Activated CD4-positive, alpha-beta T cell treated with anti-CD3 and anti-CD28 coated beads for 36 hours (primary cell): ENCODE data around the gene CERK. TPM values are rescaled to one million over a fixed set of nuclear protein-coding genes. Genes with fewer than 3 reads are reported as not detected.
A peak's percentile ranks its signal among the peaks of the same experiment; 100 is the strongest.

Experiments used
- ATAC-seq: fragments of 200-7000 bp; cut with Tn5 transposase; one replicate; pipeline ENCODE4 v1.10.0; 2021; ENCODE audit warnings: mild to moderate bottlenecking, moderate library complexity
- CTCF ChIA-PET: fragments of 350-600 bp; sonication (Branson Sonifier 250); formaldehyde crosslinking; loops from one replicate; lab custom pipeline; 2021; ENCODE audit warnings: antibody characterized with exemption; lab: Charles Lee
- POLR2A ChIA-PET: fragments of 350-600 bp; sonication (Branson Sonifier 250); formaldehyde crosslinking; loops from one replicate; lab custom pipeline; 2021; ENCODE audit warnings: antibody characterized with exemption, inconsistent platforms; lab: Charles Lee
- DNase-seq: peaks from one replicate; pipeline ENCODE4 v3.0.0-alpha.2; 2020
- H3K27ac Mint-ChIP-seq: one replicate; pipeline ENCODE4 v1.8.0; 2021; ENCODE audit warnings: mixed read lengths
- H3K27me3 Mint-ChIP-seq: one replicate; pipeline ENCODE4 v1.8.0; 2021; ENCODE audit warnings: mixed read lengths
- H3K36me3 Mint-ChIP-seq: one replicate; pipeline ENCODE4 v1.8.0; 2021; ENCODE audit warnings: low read depth, mixed read lengths
- H3K4me1 Mint-ChIP-seq: one replicate; pipeline ENCODE4 v1.8.0; 2021; ENCODE audit warnings: mixed read lengths
- H3K4me3 Mint-ChIP-seq: one replicate; pipeline ENCODE4 v1.8.0; 2021; ENCODE audit warnings: mild to moderate bottlenecking, moderate library complexity, mixed read lengths
- H3K9me3 Mint-ChIP-seq: one replicate; pipeline ENCODE4 v1.8.0; 2021; ENCODE audit warnings: low read depth, mixed read lengths
- intact Hi-C, 2 experiments: fragments of 100-400 bp; cut with DNase I in 1 of 2; cut with micrococcal nuclease in 1 of 2; formaldehyde crosslinking; loops; one replicate each; pipeline versions ENCODE4 v1.14.2 to v1.15.1; 2022 to 2024; cut with DNase I, micrococcal nuclease
- total RNA-seq, 2 experiments: library from RNA; stranded (reverse); gene quantifications; one replicate each; pipeline ENCODE4 v1.2.3, GENCODE V29; 2021

CERK gene
- total RNA-seq, 2 experiments from 2014 or later = 27.0 to 32.8 TPM

GRCh38 chr22:46749682-46750529 is 11.9 kb upstream of the CERK start:
- ATAC-seq (peak; percentile 45), DNase-seq (peak; percentile 38)
- Mint-ChIP-seq H3K9me3 (no peaks in the 10 kb centered on the region), H3K4me1 (peaks cover 29% of the 10 kb centered on the region), H3K27me3 (no peaks in the 10 kb centered on the region), H3K27ac (peak overlapping the region; percentile 91), H3K36me3 (no peaks in the 10 kb centered on the region), H3K4me3 (peak overlapping the region; percentile 62)
- intact Hi-C loops = no loop called here
- ChIA-PET CTCF (interaction anchor here (0.6 to 5.0 kb wide), 7 partner anchors 10 to 186 kb away, joined by 3 to 37 read pairs (median 4); partner anchors contain the start of gene TBC1D22A), POLR2A (interaction anchor here (1.2 kb wide), 2 partner anchors 11 to 13 kb away, joined by 3 to 4 read pairs; partner anchors contain the start of gene TBC1D22A)

DNA sequence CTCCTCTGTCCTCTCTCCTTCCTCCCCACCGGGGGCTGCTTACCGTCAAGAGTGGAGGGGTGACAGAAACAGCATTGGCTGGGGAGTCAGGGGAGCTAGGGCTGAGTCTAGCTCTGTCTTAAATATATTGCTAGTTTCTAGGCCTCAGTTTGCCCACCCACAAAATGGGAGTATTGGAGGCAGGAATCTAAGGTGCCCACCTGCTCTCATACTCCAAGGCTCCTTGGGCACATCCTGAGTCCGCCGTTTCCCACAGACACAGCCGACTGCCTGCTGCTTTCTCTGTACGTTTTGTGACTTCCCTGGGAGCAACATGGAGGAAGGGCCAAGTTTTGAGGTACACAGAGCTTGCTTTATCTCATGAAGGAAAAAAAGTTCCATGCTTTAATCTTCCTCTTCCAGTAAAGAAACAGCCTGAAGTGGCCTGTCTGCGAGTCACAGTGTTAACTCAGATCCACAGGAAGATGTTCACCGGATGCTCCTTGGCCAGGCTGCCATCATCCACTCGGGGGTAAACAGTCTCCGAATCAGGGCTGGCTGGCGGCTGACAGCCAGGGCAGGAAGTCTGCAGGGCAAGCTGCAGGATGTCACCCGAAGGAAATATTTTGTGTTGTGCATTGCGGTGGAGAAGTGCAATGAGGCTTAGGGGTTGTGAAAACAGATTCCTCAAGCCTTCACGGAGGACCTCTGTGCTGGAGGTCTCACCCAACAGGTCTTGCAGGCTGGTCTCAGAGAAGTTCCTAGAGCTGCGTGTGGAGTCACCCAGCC is 11.0 kb upstream of the CERK start:
- H3K27me3 Mint-ChIP-seq = no peaks in the 10 kb centered on the region
- peaks cover 25% of the 10 kb centered on the region for H3K4me1 Mint-ChIP-seq
- DNase-seq (peak; percentile 65), ATAC-seq (peak; percentile 68)
- ChIA-PET POLR2A (interaction anchor here (0.8 to 1.2 kb wide), 3 partner anchors 9 to 13 kb away, joined by 3 to 4 read pairs (median 4); partner anchors contain the start of gene TBC1D22A), CTCF (interaction anchor here (0.6 to 5.0 kb wide), 9 partner anchors 10 to 317 kb away, joined by 3 to 37 read pairs (median 4); partner anchors contain the start of gene TBC1D22A)
- H3K27ac Mint-ChIP-seq = peak overlapping the region; percentile 91
- no peaks in the 10 kb centered on the region for H3K36me3 Mint-ChIP-seq
- intact Hi-C loops = no loop called here
- peak overlapping the region; percentile 62 for H3K4me3 Mint-ChIP-seq
- no peaks in the 10 kb centered on the region for H3K9me3 Mint-ChIP-seq

- no peaks in the 10 kb centered on the region for H3K36me3 Mint-ChIP-seq
- intact Hi-C loops = no loop called here
- DNase-seq (no peak), ATAC-seq (no peak)
- CTCF ChIA-PET = interaction anchor here (0.7 to 5.0 kb wide), 6 partner anchors 9 to 316 kb away, joined by 3 to 37 read pairs (median 6); no protein-coding TSS in a partner anchor
- no peaks in the 10 kb centered on the region for H3K27me3 Mint-ChIP-seq
- POLR2A ChIA-PET = interaction anchor here (0.8 to 1.2 kb wide), 3 partner anchors 9 to 14 kb away, joined by 3 to 4 read pairs (median 4); partner anchors contain the start of gene TBC1D22A
- H3K27ac Mint-ChIP-seq = no peak overlapping the region
- peaks cover 23% of the 10 kb centered on the region for H3K4me1 Mint-ChIP-seq
- no peaks in the 10 kb centered on the region for H3K9me3 Mint-ChIP-seq
- no peak overlapping the region for H3K4me3 Mint-ChIP-seq
Measured at GRCh38 chr22:46748206-46748907, 10.3 kb upstream of the CERK start.

DNA sequence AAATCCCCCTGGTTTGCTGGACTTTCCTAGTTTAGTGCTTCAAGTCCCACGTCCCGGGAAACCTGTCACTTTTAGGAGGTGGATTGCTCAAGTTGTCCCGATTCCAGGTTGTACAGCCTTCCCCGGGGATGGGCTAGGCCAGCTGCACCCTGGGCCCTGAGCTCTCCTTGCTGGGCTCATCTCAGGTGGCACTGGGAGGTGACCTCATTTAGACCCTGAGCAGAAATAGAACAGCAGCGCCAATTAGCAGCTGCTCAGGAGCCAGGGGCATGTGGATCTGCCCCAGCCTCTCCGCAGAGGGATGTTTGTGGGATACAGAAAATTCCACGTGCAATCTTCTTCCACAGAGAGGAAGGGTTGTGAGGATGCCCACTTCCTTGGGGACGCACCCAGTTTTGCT is 9.6 kb upstream of the CERK start:
- intact Hi-C loops = no loop called here
- CTCF ChIA-PET = interaction anchor here (0.7 to 5.0 kb wide), 3 partner anchors 8 to 184 kb away, joined by 3 to 37 read pairs (median 13); no protein-coding TSS in a partner anchor
- POLR2A ChIA-PET = no interaction called here
- H3K27me3 Mint-ChIP-seq = no peaks in the 10 kb centered on the region
- no peak overlapping the region for H3K4me3 Mint-ChIP-seq
- peaks cover 23% of the 10 kb centered on the region for H3K4me1 Mint-ChIP-seq
- H3K27ac Mint-ChIP-seq = no peak overlapping the region
- no peak for ATAC-seq
- no peaks in the 10 kb centered on the region for H3K36me3 Mint-ChIP-seq
- DNase-seq = no peak
- peaks cover 4% of the 10 kb centered on the region for H3K9me3 Mint-ChIP-seq

DNA sequence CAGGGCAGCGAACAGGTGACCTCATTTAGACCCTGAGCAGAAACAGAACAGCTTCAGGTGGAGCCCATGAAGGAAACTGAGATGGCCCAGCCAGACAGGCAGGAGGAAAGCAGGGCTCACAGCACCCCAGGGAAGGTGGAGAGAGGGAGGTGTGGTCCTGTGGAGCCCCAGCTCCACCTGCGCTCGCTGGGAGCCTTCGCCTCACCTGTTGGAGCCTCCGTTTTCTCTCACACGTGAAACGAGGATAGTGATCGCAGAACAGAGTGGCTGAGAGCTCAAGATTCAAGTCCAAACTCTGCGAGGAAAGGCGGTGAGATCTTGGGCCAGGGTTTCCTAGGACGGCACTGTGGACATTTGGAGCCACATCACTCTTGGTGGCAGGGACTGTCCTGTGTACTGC is 8.6 kb upstream of the CERK start:
- Mint-ChIP-seq H3K27ac (no peak overlapping the region), H3K4me1 (peaks cover 23% of the 10 kb centered on the region), H3K36me3 (no peaks in the 10 kb centered on the region), H3K4me3 (no peak overlapping the region), H3K27me3 (no peaks in the 10 kb centered on the region), H3K9me3 (peaks cover 4% of the 10 kb centered on the region)
- ChIA-PET POLR2A (no interaction called here), CTCF (interaction anchor here (0.9 kb wide), 1 partner anchor 379 kb away, joined by 4 read pairs; no protein-coding TSS in a partner anchor)
- intact Hi-C loops = no loop called here
- DNase-seq (no peak), ATAC-seq (no peak)

DNA sequence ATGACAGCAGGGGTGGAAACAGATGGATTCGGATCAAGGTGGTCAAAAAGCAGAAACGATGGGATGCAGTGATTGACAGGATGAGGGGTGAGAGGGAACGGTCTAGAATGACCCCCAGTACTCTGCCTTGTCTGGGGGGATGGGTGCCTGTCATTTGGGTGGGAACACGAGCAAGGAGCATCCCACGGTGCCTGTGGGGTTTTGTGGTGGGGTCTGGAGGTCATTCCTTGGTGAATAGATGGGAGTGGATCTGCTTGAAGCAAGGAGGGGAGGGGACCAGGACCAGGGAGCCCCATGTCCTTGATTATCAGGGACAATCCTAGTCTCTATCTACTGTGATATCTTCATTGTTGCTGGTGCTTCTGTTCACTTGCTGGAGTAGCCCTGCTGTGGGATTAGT is 8.1 kb upstream of the CERK start:
- ATAC-seq = no peak
- ChIA-PET POLR2A (no interaction called here), CTCF (interaction anchor here (0.9 kb wide), 1 partner anchor 379 kb away, joined by 4 read pairs; no protein-coding TSS in a partner anchor)

GRCh38 chr22:46744581-46744980 is 6.5 kb upstream of the CERK start:
- ATAC-seq = no peak
- Mint-ChIP-seq H3K27ac (no peak overlapping the region), H3K4me3 (no peak overlapping the region), H3K9me3 (peaks cover 4% of the 10 kb centered on the region), H3K4me1 (peaks cover 13% of the 10 kb centered on the region), H3K27me3 (no peaks in the 10 kb centered on the region), H3K36me3 (no peaks in the 10 kb centered on the region)
- POLR2A ChIA-PET = no interaction called here
- CTCF ChIA-PET = no interaction called here
- DNase-seq = no peak
- intact Hi-C loops = no loop called here

More for the DNA sequence above, 8.1 kb upstream of the CERK start:
- Mint-ChIP-seq H3K36me3 (no peaks in the 10 kb centered on the region), H3K4me3 (no peak overlapping the region), H3K27ac (no peak overlapping the region), H3K27me3 (no peaks in the 10 kb centered on the region), H3K9me3 (peaks cover 4% of the 10 kb centered on the region), H3K4me1 (peaks cover 23% of the 10 kb centered on the region)
- intact Hi-C loops = no loop called here
- DNase-seq = no peak

GRCh38 chr22:46742576-46743221 is 4.6 kb upstream of the CERK start:
- intact Hi-C loops = no loop called here
- ChIA-PET POLR2A (no interaction called here), CTCF (interaction anchor here (1.2 kb wide), 1 partner anchor 16 kb away, joined by 3 read pairs; no protein-coding TSS in a partner anchor)
- peaks cover 4% of the 10 kb centered on the region for H3K9me3 Mint-ChIP-seq
- H3K4me1 Mint-ChIP-seq = peaks cover 11% of the 10 kb centered on the region
- no peaks in the 10 kb centered on the region for H3K27me3 Mint-ChIP-seq
- no peak for ATAC-seq
- no peak for DNase-seq
- H3K4me3 Mint-ChIP-seq = no peak overlapping the region
- H3K36me3 Mint-ChIP-seq = no peaks in the 10 kb centered on the region
- H3K27ac Mint-ChIP-seq = no peak overlapping the region

DNA sequence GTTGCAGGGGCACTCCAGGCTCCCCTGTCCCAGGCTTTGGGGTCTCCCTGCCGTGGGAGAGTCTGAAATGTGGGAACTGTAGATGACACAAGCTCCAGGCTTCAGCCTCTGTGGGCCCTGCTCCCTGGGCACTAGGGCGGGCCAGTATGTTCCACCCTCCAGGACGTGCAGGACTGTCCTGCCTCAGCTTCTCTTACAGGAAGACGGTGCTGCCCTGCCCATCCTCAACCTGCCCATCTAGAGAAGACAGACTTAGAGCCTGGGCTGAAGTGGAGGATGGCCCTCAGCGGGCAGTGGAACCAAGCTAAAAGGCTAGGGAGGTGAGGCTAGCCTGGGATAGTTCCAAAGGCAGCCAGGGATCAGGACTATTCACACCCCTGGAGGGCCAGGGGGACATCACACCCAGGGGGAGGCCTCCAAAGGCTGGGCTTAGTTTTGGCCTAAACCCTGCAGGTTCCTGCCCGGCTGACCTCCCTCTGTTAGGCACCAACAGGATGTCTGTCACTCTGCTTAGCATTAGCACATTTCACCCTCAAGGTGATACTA is 4.0 kb upstream of the CERK start:
- ATAC-seq (no peak), DNase-seq (no peak)
- peaks cover 4% of the 10 kb centered on the region for H3K9me3 Mint-ChIP-seq
- ChIA-PET POLR2A (no interaction called here), CTCF (interaction anchor here (1.1 to 1.7 kb wide), 3 partner anchors 14 to 59 kb away, joined by 3 to 5 read pairs (median 4); partner anchors contain the start of gene TBC1D22A)
- H3K36me3 Mint-ChIP-seq = peaks cover 2% of the 10 kb centered on the region
- H3K27me3 Mint-ChIP-seq = no peaks in the 10 kb centered on the region
- H3K27ac Mint-ChIP-seq = no peak overlapping the region
- intact Hi-C loops = no loop called here
- H3K4me3 Mint-ChIP-seq = no peak overlapping the region
- H3K4me1 Mint-ChIP-seq = peaks cover 13% of the 10 kb centered on the region
